ENCODE results near the gene TAGLN3.

- TF ChIP-seq ISL1 (CRISPR knock-in tag; IDR thresholded peaks at IDR 0.05), result no peak
- no peak for TF ChIP-seq RARB (CRISPR knock-in tag; IDR thresholded peaks at IDR 0.05)
- no peak for TF ChIP-seq ZNF70 (CRISPR knock-in tag; IDR thresholded peaks at IDR 0.05)
- no peak for TF ChIP-seq BACH2 (CRISPR knock-in tag; IDR thresholded peaks at IDR 0.05; ENCODE audit: borderline replicate concordance)
- TF ChIP-seq ZC3H10 (CRISPR knock-in tag; IDR thresholded peaks at IDR 0.05), result no peak
- no peak for TF ChIP-seq OSR1 (CRISPR knock-in tag; IDR thresholded peaks at IDR 0.05)
- TF ChIP-seq TOX (CRISPR knock-in tag; IDR thresholded peaks at IDR 0.05; ENCODE audit: borderline replicate concordance), result no peak
- no peak for TF ChIP-seq CSRNP3 (CRISPR knock-in tag; IDR thresholded peaks at IDR 0.05)
- no peak for TF ChIP-seq ZFP30 (CRISPR knock-in tag; IDR thresholded peaks at IDR 0.05)
- no peak for TF ChIP-seq ARNTL (CRISPR knock-in tag; IDR thresholded peaks at IDR 0.05; ENCODE audit: borderline replicate concordance, low read depth)
Measured at GRCh38 chr3:112003321-112004080, 4.8 kb downstream of the TAGLN3 start.

Measured in SK-N-SH treated with all-trans-retinoic acid at 6 μM for 48 hours (cell line).